OCI-LY7 (cell line): Measurements from ENCODE around the gene EIF3F. TPM values are rescaled to one million over a fixed set of nuclear protein-coding genes. Genes with fewer than 3 reads are reported as not detected.

ENCODE experiments used
- BruUV-seq: library from RNA; stranded (reverse); fragments of 400-500 nt; replicated peaks from 2 replicates; lab custom pipeline; 2021; lab: Mats Ljungman, UMichigan
- CTCF ChIA-PET: fragments of 300-600 bp; sonication (Branson Sonifier 250); formaldehyde crosslinking; loops from one replicate; lab custom pipeline; 2022; ENCODE audit warnings: antibody characterized with exemption; ENCODE audit not compliant: unreplicated experiment; lab: Charles Lee
- POLR2A ChIA-PET: fragments of 300-600 bp; sonication (Branson Sonifier 250); formaldehyde crosslinking; loops from one replicate; lab custom pipeline; 2022; ENCODE audit warnings: antibody characterized with exemption; lab: Charles Lee
- DNase-seq: peaks from one replicate; pipeline ENCODE4 v3.0.0-alpha.2; 2015; ENCODE audit warnings: low spot score
- H2AFZ ChIP-seq: fragments of 200-600 bp; sonication (generic), shearing (Covaris generic); 2 replicates; pipeline ENCODE4 v1.6.1; 2014; ENCODE audit warnings: mild to moderate bottlenecking, antibody characterized with exemption, low read length, moderate library complexity
- H3K27ac ChIP-seq: fragments of 200-600 bp; sonication (generic); 2 replicates; pipeline ENCODE4 v1.5.1; 2014; ENCODE audit warnings: mixed run types, low read depth, mild to moderate bottlenecking, moderate library complexity, low read length, inconsistent platforms; ENCODE audit not compliant: poor library complexity, severe bottlenecking
- H3K36me3 ChIP-seq: fragments of 200-600 bp; sonication (generic); 2 replicates; pipeline ENCODE4 v1.6.1; 2014; ENCODE audit warnings: mild to moderate bottlenecking, antibody characterized with exemption, low read length, moderate library complexity, mixed read lengths; ENCODE audit not compliant: insufficient read depth
- H3K4me1 ChIP-seq: fragments of 200-600 bp; sonication (generic); 2 replicates; pipeline ENCODE4 v1.5.1; 2014; ENCODE audit warnings: mild to moderate bottlenecking, low read length; ENCODE audit not compliant: insufficient read depth, poor library complexity, severe bottlenecking
- H3K4me2 ChIP-seq: fragments of 200-600 bp; sonication (generic); 2 replicates; pipeline ENCODE4 v1.6.1; 2014; ENCODE audit warnings: mild to moderate bottlenecking, low read length
- H3K4me3 ChIP-seq: fragments of 200-600 bp; sonication (generic); 2 replicates; pipeline ENCODE4 v1.5.1; 2014; ENCODE audit warnings: mild to moderate bottlenecking, low read depth, low read length; ENCODE audit not compliant: poor library complexity, severe bottlenecking
- H3K79me2 ChIP-seq: fragments of 200-600 bp; sonication (generic); 2 replicates; pipeline ENCODE4 v1.6.1; 2016; ENCODE audit warnings: low read depth, mild to moderate bottlenecking, low read length, moderate library complexity, mixed read lengths; ENCODE audit not compliant: insufficient read depth
- H3K9me2 ChIP-seq: fragments of 200-600 bp; sonication (generic); 2 replicates; pipeline ENCODE4 v1.6.1; 2016; ENCODE audit warnings: mild to moderate bottlenecking, low read length, mixed read lengths; ENCODE audit not compliant: insufficient read depth
- H3K9me3 ChIP-seq: fragments of 200-600 bp; sonication (generic); 2 replicates; pipeline ENCODE4 v1.6.1; 2014; ENCODE audit warnings: mild to moderate bottlenecking, mixed run types, low read length, mixed read lengths
- H4K20me1 ChIP-seq: fragments of 200-600 bp; sonication (generic); 2 replicates; pipeline ENCODE4 v1.6.1; 2014; ENCODE audit warnings: mild to moderate bottlenecking, antibody characterized with exemption, low read length, moderate library complexity, mixed read lengths; ENCODE audit not compliant: insufficient read depth
- CTCF ChIP-seq: fragments of 200-600 bp; sonication (generic); conservative IDR thresholded peaks from 2 replicates; pipeline ENCODE4 v1.5.1; 2014; ENCODE audit warnings: mild to moderate bottlenecking, antibody characterized with exemption, low read length, moderate library complexity, mixed read lengths
- EZH2phosphoT487 ChIP-seq: fragments of 200-600 bp; sonication (generic); IDR thresholded peaks from 2 replicates; pipeline ENCODE4 v1.6.1; 2018; ENCODE audit warnings: low read depth, borderline replicate concordance, mild to moderate bottlenecking, mixed run types, antibody characterized with exemption, low read length, moderate library complexity, mixed read lengths
- intact Hi-C: fragments of 100-400 bp; cut with micrococcal nuclease; formaldehyde crosslinking; loops from one replicate; pipeline ENCODE4 v1.10.0; 2022; ENCODE audit not compliant: unreplicated experiment
- total RNA-seq, 2 experiments: library from RNA; depleted of rRNA in 1 of 2; stranded (reverse); fragments of >200 nt in 1 of 2; shearing (Covaris generic) in 1 of 2; gene quantifications; 2 replicates each; pipeline ENCODE4 v1.2.3, GENCODE V29; 2014 to 2022

Gene EIF3F
- total RNA-seq, 2 experiments from 2014 or later, result 367 to 376 TPM

DNA sequence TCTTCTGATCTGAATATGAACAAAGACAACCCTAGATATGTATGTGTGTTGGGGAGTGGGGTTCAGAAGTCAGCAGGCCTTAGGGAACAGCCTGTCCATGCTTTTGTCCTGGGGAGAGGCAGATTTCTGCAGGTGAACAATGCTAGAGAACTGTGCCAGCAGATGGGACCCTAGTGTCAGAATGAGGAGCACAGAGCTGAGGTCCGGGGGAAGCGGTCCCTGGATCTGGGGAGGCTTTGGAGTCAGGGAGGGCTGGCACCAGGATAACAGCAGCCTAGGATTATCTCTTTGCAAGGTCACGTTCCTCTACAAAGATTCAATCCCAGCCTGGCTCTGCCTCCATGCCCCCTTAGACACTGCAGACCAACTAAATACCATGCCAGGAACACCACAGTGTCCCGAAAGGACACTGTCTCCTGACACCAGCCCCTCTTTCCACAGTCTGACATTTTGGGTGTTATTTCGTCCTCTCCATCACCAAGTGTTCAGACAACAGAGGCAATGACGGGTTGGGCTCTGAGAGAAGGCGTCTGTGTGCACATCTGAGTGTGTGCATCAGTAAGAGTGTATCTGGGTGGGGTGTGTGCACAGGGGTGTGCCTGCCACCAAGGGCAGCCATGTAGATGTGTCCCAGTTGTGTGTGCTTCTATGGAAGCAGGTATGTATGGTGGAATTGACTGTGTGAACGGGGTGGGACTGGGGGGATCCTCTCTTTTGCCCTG lies 43.5 kb downstream of the EIF3F start:
- Histone ChIP-seq H3K9me3 (no peaks in the 10 kb centered on the region), H3K4me1 (no peaks in the 10 kb centered on the region), H3K4me2 (no peak overlapping the region), H3K9me2 (no peaks in the 10 kb centered on the region), H3K36me3 (no peaks in the 10 kb centered on the region), H2AFZ (no peak overlapping the region), H4K20me1 (no peaks in the 10 kb centered on the region), H3K27ac (no peak overlapping the region), H3K79me2 (no peaks in the 10 kb centered on the region), H3K4me3 (no peak overlapping the region)
- BruUV-seq, result no TSS peak
- no peak for DNase-seq
- CTCF ChIA-PET, result no interaction called here
- POLR2A ChIA-PET, result no interaction called here
- TF ChIP-seq CTCF, result no peak
- TF ChIP-seq EZH2phosphoT487, result no peak
- intact Hi-C loops, result loop anchor here (5.0 kb wide), 1 partner anchor 42 kb away; no protein-coding TSS in a partner anchor

DNA sequence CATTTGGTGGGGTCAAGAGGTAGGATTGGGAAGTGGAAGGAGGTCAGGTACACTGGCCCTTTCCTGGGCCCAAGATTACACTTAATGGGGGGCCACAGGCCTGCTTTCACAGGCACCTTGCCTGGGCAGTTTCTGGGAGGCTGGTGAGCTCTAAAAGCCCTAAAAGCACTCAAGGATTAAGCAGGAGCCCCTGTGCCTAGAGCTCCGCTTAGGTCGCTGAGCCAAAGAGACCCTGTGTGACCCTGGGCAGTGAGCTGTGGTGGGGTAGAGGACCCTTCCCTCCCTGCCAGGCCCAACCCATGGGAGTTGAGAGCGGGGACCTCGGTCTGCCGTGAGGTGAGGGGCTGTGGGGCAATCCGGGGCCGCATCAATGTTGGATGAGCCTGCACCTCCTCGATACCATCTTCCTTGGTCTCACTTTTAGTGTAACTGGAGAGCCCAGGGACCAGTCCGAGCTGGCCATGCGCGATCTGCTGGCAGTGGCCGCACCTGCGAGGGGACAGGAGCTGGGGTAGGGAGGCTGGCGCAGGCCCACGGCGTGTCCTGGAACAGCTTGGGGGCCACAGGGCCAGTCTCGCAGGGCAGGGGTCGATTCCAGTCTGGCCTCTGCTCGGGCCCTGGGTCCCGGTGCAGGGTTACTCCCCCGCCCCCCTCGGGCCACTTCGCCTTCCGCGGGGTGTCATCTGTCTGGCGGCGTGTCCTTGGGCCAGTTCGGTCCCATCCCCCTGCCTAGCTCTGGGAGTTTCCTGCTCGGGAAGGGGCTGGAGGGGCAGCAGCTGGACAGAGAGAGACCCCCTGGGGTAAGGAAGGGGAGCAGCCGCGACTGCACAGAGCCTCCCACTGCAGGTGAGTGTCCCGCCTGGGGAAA lies 44.3 kb downstream of the EIF3F start:
- no peak overlapping the region for H2AFZ ChIP-seq
- DNase-seq, result no peak
- H3K36me3 ChIP-seq, result no peaks in the 10 kb centered on the region
- ChIA-PET POLR2A (no interaction called here), CTCF (no interaction called here)
- TF ChIP-seq EZH2phosphoT487 (no peak), CTCF (no peak)
- H4K20me1 ChIP-seq, result no peaks in the 10 kb centered on the region
- no peak overlapping the region for H3K4me2 ChIP-seq
- H3K9me2 ChIP-seq, result no peaks in the 10 kb centered on the region
- H3K27ac ChIP-seq, result no peak overlapping the region
- no TSS peak for BruUV-seq
- intact Hi-C loops, result loop anchor here (5.0 kb wide), 1 partner anchor 41 kb away; no protein-coding TSS in a partner anchor
- H3K4me3 ChIP-seq, result no peak overlapping the region
- H3K9me3 ChIP-seq, result no peaks in the 10 kb centered on the region
- H3K79me2 ChIP-seq, result no peaks in the 10 kb centered on the region
- no peaks in the 10 kb centered on the region for H3K4me1 ChIP-seq
